Measurements from ENCODE around the gene RPS3.
A peak's percentile ranks its signal among the peaks of the same experiment; 100 is the strongest.

RPS3 gene

DNA sequence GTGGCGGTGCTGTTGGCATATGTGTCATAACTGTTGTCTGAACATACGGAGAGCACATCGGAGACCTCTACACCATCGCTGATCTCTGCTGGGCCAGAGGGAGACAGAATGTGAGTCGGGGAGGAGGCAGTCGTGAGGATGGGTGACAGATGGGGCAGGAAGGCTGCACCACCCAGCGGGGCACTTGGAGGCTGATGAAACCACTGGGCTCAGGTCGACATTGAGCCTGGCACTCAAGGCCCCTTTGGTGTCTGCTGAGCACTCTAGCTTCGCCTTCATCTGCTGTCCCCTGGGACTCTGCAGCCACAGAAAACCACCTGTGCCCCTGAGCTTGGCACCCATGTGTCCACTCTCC lies 36.2 kb downstream of the RPS3 start:
- no peak for DNase-seq

- DNase-seq: no peak
These were observed 37.5 kb downstream of the RPS3 start for GRCh38 chr11:75436806-75437205.

GRCh38 chr11:75437966-75438659 lies 38.8 kb downstream of the RPS3 start:
- no peak for DNase-seq

DNA sequence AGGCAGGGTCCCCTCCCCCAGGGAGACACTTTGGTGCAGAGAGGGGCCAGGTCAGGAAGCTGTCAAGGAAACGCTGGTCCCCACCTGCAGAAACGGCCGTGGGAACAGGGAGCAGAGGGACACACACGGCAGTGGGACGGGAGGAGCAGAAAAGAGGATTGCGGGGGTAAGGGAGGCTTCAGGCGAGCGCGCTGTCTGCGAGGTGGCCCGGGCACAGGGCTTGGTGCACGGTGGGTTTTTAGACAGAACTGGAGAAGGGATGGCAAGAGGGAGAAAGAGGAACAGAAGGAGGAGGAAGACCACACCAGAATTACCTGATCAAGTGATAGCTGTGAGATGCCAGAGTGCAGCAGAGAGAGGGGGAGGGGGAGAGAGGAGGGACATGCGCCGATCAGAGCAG lies 39.7 kb downstream of the RPS3 start:
- DNase-seq: no peak

DNA sequence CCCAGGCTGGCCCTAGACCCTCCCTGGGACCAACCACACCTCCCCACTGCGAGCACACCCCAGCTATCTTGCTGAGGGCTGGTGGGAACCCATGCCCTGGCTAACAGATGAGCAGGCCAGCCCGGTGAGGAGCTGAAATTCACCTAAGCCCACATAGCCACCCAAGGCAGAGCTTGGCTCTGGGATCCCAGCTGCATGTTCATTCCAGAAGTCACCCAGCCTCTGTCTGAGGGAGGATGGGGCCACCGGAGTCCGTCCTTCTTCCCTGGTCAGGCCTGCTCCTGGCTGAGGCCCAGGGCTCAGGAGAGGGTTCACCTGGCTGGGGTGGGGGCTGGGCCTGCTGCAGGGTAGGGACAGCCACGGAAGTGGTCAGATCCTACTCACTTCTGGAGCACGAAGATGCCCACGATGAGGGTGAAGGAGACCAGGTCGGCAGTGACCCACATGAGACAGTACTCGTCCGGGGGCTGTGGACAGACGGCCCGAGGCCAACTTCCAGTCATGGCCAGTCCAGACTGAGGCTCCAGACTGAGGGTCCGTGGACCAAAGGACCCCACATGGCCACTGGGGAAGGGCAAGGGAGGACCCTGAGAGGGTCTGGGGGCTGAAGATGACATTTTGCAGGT lies 40.3 kb downstream of the RPS3 start:
- no peak for DNase-seq

GRCh38 chr11:75440960-75441803 lies 41.9 kb downstream of the RPS3 start:
- no peak for DNase-seq

DNA sequence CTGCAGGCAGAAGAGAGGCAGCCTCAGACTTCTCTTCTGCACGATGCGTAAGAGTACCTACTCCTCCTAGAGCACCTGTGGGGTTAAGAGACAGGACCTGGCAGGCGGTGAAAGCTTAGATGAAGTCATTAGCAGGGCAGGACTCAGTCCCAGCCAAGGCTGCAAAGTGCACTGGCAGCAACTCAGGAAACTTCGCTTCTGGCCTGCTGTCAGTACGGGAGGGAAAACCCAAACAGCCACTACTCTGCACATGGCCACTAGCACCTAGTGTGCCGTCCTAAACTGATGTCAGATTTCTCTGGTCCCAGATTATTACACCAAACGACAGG lies 42.5 kb downstream of the RPS3 start:
- no peak for DNase-seq

DNA sequence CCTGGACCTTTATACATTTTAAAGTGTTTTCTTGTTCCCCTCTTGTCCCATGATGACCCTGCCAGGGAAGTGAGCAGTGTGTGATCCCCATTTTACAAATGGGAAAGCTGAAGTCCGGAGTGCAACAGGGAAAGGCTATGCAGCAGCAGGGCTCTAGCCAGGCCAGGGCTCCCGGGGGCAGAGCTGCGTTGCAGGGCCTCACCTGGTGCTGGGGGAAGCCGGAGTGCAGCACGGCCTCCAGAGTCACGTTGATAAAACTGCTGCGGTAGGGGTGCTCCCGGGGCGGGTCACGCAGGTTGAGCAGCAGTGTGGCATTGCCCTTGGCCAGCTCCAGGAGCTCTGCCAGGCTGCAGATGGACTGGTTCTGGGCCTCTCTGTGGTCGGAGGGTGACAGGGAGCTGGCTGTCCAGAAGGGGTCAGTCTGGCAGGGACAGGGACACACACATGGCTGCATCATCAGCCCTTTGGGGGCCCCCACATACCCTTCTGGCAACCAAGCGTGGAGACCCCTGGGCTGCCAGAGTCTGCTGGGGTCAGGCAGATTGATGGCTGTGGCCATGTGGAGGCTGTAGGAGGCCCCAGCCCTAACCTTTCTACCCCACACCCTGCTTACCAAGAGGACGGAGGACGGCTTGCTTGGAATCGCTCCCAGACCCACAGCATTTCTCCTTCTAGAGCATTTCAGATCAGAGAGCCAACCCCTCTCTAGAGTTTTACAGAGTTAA lies 43.0 kb downstream of the RPS3 start:
- no peak for DNase-seq

GRCh38 chr11:75443043-75443442 lies 43.7 kb downstream of the RPS3 start:
- no peak for DNase-seq

DNA sequence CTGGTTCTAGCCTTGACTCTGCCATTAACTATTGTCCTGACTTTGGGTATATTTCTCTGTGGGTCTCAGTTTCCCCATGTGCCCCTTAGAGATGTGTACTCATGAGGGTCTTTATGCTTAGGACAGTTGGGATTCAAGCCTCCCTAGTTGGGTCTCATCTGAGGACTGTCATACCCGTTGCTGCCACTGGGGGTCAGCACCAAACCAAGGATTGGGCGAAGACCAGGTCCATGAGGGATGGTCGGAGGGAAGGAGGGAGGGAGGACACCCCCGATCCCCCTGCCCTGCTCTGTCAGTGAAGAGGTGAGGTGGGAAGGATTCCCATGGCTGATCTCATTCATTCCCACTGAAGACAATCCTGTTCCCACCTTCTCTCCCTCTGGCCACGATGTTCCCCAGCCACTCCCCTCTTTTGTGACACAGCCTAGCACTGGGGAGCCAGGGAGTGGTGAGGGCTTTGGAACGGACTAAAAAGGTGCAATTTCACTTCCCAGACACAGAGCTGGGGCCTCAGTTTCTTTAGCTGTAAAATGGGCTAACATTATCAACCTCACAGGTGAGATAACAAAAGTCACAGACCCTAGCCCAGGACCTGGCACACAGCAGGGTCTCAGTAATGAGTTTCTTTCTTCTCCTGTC lies 46.1 kb downstream of the RPS3 start:
- peak; percentile 91 for DNase-seq

DNA sequence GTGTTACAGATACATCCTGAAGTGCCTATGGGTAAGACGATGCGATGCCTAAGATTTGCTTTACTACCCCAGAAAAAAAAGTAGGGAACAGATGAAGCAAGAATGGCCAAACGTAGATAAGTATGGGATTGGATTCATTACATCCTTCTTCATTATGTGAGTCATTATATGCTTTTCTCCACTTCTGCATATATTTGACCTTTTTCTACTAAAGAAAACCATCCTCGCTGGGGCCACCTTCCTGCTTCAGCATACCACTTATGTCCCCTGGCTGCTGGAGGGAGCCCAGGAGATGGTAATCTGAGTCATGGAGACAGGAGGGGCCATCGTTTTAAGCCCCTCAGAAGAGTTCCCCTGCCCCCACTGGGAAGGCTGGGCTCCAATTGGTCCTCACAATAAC lies 48.1 kb downstream of the RPS3 start:
- no peak for DNase-seq

DNA sequence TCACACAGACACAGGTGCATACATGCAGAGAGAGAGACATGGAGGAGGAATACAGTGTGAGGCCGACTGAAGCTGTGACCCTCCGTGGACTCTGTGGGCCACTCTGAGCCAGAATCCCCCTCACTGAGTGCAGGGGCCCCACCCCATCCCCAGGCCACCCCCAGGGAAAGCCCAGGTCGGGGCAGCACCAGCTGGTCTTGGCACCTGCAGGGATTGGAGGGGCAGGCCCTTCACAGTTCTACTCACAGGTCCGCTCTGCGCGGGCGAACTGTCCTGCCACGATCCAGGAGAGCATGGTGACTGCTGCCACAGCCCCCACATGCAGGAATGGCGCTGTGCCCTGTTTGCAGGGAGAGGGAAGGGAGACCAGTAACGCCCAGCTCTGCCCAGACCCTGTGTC lies 50.0 kb downstream of the RPS3 start:
- DNase-seq: no peak

DNA sequence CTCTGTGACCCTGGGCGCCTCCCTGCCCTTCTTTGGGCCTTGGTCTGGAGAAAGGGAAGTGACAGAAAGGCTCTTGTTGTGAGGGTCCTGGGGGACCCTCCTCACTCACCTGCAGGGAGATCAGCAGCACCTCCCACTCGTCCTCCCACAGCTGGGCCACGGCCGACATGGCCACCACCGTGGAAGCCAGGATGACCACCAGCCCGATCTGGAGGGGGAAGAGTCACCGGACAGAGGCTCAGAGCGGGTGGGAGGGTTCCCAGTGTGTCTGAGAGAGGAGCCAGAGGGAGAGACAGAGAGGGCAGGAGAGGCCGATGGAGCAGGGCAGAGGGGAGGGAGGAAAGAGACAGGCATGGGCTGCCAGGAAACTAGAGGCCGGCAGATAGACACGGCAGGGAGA lies 50.5 kb downstream of the RPS3 start:
- no peak for DNase-seq

- DNase-seq: no peak
These were observed 50.9 kb downstream of the RPS3 start for GRCh38 chr11:75450236-75450635.

DNA sequence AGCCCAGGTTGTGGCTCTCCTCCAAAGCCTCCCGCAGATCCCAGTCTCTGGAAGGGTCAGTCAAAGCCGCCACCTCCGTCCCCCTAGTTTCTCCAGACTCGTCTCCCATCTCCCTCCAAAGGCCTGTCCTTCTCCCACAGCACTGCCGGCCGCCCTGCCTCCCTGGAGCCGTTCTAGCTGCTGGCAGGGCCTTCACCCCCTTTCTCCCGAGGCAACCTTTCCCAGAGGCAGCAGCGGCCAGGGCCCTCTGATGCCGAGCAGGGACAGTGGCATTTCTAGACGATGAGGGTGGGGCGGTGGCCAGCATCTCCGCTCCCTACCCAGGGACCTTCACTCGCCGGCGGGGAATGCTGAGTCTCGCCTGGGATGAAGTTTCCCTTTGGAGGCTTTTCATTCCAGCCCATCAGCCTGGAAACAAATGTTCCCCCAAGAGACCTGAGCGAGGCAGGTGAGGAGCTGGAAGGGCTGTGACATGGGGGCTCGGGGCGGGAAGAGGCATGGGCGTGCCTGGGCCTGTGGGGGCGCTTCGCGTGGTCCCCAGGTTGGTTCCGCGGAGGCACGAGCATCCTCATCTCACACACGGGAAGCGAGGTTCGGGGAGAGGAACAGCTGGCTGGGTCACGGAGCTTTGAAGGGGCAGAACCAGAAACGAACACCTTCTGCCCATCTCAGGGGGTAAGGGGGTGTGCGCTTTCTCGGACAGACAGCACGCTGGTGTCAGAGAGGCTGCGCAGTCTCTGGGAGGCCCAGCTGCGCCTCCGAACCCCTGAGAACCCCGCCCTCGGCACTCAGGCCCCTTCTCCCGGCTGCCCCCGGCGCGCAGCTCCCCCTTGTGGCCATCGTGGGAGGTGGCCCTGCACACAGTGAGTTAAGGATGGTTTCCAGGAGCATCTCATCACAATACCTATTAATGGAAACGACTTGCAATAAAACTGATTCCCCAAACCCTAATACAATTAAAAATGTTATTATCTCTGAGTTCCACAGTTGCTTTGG lies 51.8 kb downstream of the RPS3 start:
- peak; percentile 84 for DNase-seq

DNA sequence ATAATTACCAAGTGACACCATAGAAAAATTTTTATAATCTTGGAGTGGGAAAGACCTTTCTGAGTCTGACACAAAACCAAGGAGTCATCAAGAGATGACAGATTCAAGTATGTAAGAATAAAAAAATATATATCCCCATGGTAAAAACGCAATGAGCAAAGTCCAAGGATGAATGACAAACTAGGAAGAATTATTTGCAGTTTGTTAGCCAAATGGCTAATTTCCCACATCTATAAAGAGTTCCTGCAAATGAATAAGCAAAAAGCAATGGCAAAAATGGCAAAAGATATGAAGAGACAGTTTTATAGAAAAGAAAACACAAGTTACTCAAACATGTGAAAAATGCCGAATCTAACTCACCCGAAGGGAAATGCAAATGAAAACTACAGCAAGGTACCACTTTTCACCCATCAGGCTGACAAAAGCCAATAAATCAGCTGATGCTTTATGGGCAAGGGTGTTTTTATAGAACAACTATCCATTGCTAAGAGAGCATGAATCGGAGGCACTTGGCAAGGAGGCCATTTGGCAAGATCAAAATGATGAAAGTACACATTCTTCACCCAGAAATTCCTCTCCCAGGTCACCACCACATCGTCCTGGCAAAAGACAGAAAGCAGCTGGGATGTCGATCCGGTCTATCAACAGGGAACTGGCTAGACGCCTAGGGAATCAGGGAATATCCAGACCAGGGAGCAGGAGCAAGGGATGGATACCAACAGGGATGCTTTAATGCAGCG lies 54.8 kb downstream of the RPS3 start:
- no peak for DNase-seq

- no peak for DNase-seq
These were observed 55.7 kb downstream of the RPS3 start for GRCh38 chr11:75454987-75455386.

Measured in activated CD8-positive, alpha-beta memory T cell treated with anti-CD3 and anti-CD28 coated beads, Interleukin-2, amount 50 U/mL, for 48 hours (primary cell).